Measurements from ENCODE around the gene FAM111B.

The FAM111B gene

GRCh38 chr11:59176330-59176729 lies 69.3 kb downstream of the FAM111B start:
- H3K27me3 Mint-ChIP-seq (ENCODE audit: low read depth, poor library complexity), result peaks cover 8% of the 10 kb centered on the region
- peaks cover 9% of the 10 kb centered on the region for H3K9me3 Mint-ChIP-seq
- no peak overlapping the region for H3K27ac Mint-ChIP-seq
- no peak for DNase-seq
- no peak overlapping the region for H3K4me3 Mint-ChIP-seq
- no peak for TF ChIP-seq CTCF (IDR thresholded peaks at IDR 0.05)
- peaks cover 27% of the 10 kb centered on the region for H3K36me3 Mint-ChIP-seq (ENCODE audit: low read depth)
- peaks cover 34% of the 10 kb centered on the region for H3K4me1 Mint-ChIP-seq

Measured in nephron progenitor cell (in vitro differentiated cells).